Ishikawa (cell line): Measurements from ENCODE around the gene LAD1.

Experiments
- CEBPB ChIP-seq: IDR thresholded peaks from 2 replicates; pipeline ENCODE4 v1.6.1; 2012
- CREB1 ChIP-seq: IDR thresholded peaks from 2 replicates; pipeline ENCODE4 v1.6.1; 2012; ENCODE audit warnings: low read depth
- EGR1 ChIP-seq: IDR thresholded peaks from 2 replicates; pipeline ENCODE4 v1.6.1; 2012
- EP300 ChIP-seq: IDR thresholded peaks from 2 replicates; pipeline ENCODE4 v1.6.1; 2012; ENCODE audit warnings: borderline replicate concordance
- FOXM1 ChIP-seq: IDR thresholded peaks from 2 replicates; pipeline ENCODE4 v1.6.1; 2012; ENCODE audit warnings: low read depth, borderline replicate concordance
- NFIC ChIP-seq: IDR thresholded peaks from 2 replicates; pipeline ENCODE4 v1.6.1; 2012
- RAD21 ChIP-seq: IDR thresholded peaks from 2 replicates; pipeline ENCODE4 v1.6.1; 2012; ENCODE audit warnings: low read depth
- TAF1 ChIP-seq: IDR thresholded peaks from 2 replicates; pipeline ENCODE4 v1.6.1; 2012; ENCODE audit warnings: low read depth, mild to moderate bottlenecking
- TCF12 ChIP-seq: IDR thresholded peaks from 2 replicates; pipeline ENCODE4 v1.6.1; 2012; ENCODE audit warnings: low read depth
- TEAD4 ChIP-seq: IDR thresholded peaks from 2 replicates; pipeline ENCODE4 v1.6.1; 2012
- YY1 ChIP-seq: IDR thresholded peaks from 2 replicates; pipeline ENCODE4 v1.6.1; 2012; ENCODE audit warnings: low read depth
- ZBTB7A ChIP-seq: IDR thresholded peaks from 2 replicates; pipeline ENCODE4 v1.6.1; 2012; ENCODE audit warnings: low read depth
- TF ChIP-seq, protein P1 (sequence below): IDR thresholded peaks from 2 replicates; pipeline ENCODE4 v1.6.1; 2012
- TF ChIP-seq, protein P2 (sequence below): IDR thresholded peaks from 2 replicates; pipeline ENCODE4 v1.6.1; 2012; ENCODE audit warnings: low read depth, mild to moderate bottlenecking
- TF ChIP-seq, protein P3 (sequence below): IDR thresholded peaks from 2 replicates; pipeline ENCODE4 v1.6.1; 2012

Gene LAD1

DNA sequence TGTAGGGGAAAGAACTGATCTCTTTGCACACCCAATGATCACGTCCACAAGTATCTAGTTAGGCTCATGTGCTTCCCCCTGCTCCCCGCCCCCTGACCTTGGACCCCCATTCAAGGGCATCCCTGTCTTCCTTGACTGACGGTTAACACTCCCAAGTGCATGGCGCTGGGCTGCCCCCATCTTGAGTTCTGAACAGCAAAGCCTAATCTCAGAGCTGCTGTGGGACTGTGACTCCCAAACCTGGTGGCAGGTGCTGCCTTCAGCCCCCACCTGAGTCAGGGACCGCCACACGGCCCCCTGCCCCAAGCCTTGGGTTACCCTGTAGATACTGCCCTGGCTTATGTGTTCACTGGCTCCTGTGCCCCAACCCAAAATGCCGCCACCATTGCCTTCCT is 21.5 kb upstream of the LAD1 start:
- TF ChIP-seq CREB1, result no peak
- TF ChIP-seq TEAD4, result no peak
- no peak for TF ChIP-seq NFIC
- TF ChIP-seq YY1, result no peak
- TF ChIP-seq, protein P1, sequence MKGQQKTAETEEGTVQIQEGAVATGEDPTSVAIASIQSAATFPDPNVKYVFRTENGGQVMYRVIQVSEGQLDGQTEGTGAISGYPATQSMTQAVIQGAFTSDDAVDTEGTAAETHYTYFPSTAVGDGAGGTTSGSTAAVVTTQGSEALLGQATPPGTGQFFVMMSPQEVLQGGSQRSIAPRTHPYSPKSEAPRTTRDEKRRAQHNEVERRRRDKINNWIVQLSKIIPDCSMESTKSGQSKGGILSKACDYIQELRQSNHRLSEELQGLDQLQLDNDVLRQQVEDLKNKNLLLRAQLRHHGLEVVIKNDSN, result no peak
- TF ChIP-seq TCF12, result no peak
- no peak for TF ChIP-seq TAF1
- no peak for TF ChIP-seq EP300
- TF ChIP-seq, protein P2, sequence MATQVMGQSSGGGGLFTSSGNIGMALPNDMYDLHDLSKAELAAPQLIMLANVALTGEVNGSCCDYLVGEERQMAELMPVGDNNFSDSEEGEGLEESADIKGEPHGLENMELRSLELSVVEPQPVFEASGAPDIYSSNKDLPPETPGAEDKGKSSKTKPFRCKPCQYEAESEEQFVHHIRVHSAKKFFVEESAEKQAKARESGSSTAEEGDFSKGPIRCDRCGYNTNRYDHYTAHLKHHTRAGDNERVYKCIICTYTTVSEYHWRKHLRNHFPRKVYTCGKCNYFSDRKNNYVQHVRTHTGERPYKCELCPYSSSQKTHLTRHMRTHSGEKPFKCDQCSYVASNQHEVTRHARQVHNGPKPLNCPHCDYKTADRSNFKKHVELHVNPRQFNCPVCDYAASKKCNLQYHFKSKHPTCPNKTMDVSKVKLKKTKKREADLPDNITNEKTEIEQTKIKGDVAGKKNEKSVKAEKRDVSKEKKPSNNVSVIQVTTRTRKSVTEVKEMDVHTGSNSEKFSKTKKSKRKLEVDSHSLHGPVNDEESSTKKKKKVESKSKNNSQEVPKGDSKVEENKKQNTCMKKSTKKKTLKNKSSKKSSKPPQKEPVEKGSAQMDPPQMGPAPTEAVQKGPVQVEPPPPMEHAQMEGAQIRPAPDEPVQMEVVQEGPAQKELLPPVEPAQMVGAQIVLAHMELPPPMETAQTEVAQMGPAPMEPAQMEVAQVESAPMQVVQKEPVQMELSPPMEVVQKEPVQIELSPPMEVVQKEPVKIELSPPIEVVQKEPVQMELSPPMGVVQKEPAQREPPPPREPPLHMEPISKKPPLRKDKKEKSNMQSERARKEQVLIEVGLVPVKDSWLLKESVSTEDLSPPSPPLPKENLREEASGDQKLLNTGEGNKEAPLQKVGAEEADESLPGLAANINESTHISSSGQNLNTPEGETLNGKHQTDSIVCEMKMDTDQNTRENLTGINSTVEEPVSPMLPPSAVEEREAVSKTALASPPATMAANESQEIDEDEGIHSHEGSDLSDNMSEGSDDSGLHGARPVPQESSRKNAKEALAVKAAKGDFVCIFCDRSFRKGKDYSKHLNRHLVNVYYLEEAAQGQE, result no peak
- TF ChIP-seq FOXM1, result no peak
- TF ChIP-seq ZBTB7A, result no peak
- TF ChIP-seq, protein P3, sequence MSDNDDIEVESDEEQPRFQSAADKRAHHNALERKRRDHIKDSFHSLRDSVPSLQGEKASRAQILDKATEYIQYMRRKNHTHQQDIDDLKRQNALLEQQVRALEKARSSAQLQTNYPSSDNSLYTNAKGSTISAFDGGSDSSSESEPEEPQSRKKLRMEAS, result no peak
- TF ChIP-seq EGR1, result no peak
- no peak for TF ChIP-seq RAD21
- TF ChIP-seq CEBPB, result no peak

DNA sequence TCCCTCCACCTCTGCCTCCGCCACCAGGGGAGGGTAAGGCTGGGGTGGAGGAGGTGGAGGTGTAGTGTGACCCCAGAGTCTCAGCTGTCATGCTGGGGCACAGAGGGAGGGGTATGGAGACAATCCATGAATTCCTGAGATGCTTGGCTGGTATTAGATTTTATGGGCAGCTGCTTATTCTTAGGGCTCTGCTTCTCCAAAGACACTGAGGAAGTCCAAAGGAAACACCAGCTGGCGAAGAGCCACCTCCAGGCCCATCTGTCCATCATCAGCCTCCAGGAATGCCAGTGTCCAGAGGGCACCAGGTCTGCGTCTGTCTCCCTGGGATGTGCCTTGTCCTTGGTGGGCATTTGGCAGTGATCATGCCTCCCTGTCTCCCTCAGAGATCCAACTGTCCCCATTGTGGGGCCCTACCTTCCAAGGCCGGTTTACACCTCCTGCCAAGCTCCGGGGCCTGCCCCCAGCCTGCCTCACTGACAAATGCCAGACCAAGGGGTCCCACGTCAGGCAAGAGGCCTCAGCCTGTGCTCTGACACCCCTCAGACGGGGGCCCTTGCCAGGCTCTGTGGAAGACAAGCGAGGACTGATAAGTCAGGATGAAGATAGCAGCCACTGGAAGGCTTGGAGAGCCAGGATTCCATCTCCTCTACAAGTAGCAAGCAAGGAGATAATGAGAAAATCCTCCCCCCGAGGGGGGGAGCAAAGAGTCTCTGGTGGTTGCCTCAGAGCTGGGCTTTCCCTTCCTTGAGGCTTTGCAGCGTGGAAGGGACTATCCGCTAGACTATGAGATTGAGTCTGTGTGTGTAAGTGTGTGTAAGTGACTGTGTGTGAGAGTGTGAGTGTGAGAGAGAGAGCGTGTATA is 20.9 kb upstream of the LAD1 start:
- TF ChIP-seq TEAD4, result peak; percentile 75
- TF ChIP-seq, protein P2, result no peak

DNA sequence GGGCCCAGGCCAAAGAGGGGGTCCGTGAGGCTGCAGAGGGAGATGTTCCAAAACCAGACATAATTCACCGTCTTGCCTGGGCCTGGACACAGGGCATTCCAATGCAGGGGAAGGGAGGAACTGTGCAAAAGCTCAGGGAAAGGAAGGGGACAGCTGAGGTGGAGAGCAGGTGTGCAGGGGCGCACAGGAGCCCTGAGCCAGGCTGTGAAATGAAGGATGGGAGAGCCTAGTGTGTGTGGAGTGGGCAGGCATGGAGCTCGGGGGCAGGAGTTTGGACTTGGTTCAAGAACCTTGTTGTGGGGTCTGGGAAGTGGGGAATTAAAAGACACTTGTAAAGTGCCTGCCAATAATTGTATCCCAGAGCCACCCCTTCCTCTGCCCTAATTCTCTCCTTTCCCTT is 20.1 kb upstream of the LAD1 start:
- TF ChIP-seq EP300 (no peak), TCF12 (no peak), YY1 (no peak), ZBTB7A (no peak), EGR1 (no peak), TAF1 (no peak), RAD21 (no peak), CEBPB (no peak), CREB1 (no peak), NFIC (no peak), TEAD4 (no peak), FOXM1 (no peak)
- TF ChIP-seq, protein P2, result no peak
- TF ChIP-seq, protein P1, result no peak
- TF ChIP-seq, protein P3, result no peak

DNA sequence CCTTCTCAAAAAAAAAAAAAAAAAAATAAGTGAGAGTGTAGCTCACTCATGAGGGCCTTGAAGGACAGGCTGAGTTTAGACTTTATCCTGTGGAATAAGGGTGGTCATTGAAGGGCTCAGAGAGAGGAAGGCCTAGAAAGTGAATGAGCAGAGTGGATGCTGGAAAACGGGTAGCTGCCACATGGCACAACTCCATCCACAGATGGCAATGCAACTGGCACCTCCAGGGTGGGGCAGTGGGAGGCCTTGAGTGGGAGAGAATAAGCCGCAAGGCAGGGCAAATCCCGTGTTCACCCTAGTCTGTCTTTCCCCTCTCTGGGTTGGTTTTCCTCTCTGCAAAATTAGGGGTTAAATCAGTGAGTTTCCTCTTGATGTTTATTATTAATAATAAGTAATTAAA is 19.3 kb upstream of the LAD1 start:
- no peak for TF ChIP-seq TCF12
- TF ChIP-seq, protein P2, result no peak
- TF ChIP-seq, protein P1, result no peak
- no peak for TF ChIP-seq NFIC
- TF ChIP-seq TEAD4, result no peak
- TF ChIP-seq EP300, result no peak
- TF ChIP-seq ZBTB7A, result no peak
- no peak for TF ChIP-seq YY1
- TF ChIP-seq CREB1, result no peak
- no peak for TF ChIP-seq EGR1
- TF ChIP-seq RAD21, result no peak
- TF ChIP-seq CEBPB, result no peak
- TF ChIP-seq, protein P3, result no peak
- TF ChIP-seq FOXM1, result no peak
- TF ChIP-seq TAF1, result no peak
